Epithelial cell of esophagus (primary cell): ENCODE data around the gene CPED1.

ENCODE experiments used
- DNase-seq: peaks from one replicate; pipeline ENCODE4 v3.0.0; 2010; ENCODE audit warnings: low read depth
- H3K4me3 ChIP-seq: 2 replicates; pipeline ENCODE4 v1.5.1; 2011; ENCODE audit warnings: mild to moderate bottlenecking, low read length, control low read depth
- TF ChIP-seq, protein P1 (sequence below): IDR thresholded peaks from 2 replicates; pipeline ENCODE4 v1.5.1; 2011; ENCODE audit warnings: low read depth, mild to moderate bottlenecking, low read length, control low read depth, inconsistent platforms; ENCODE audit not compliant: insufficient read depth; ENCODE audit errors: missing control alignments

The CPED1 gene

DNA sequence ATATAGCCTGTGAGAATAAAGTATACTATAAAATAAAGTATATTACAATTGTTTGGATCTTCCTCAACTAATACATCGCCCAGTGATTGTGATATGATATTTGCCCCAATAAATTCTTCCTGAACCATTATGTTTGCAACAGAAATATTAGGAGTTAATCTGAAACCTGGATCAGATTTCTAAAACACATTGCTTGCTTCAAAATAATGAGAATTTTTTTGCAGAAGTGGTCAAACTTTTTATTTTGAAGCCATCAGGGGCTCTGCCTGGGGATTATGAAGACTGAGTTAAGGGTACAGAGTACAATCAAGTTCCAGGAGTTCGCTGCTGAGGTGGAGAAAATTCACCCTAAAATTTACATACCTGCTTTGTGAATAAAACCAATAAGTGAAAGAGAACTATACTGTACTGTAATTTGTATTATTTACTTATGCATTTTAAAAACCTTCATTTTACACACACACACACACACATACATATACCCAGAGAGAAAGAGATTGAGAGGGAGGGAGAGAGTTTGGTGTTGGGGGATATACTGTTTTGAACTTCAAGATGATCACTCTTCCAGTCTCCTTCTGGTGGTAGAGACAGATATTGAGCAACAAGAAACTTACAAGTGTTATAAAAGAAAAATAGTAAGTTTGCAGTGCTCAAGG is 91.9 kb downstream of the CPED1 start:
- TF ChIP-seq, protein P1, sequence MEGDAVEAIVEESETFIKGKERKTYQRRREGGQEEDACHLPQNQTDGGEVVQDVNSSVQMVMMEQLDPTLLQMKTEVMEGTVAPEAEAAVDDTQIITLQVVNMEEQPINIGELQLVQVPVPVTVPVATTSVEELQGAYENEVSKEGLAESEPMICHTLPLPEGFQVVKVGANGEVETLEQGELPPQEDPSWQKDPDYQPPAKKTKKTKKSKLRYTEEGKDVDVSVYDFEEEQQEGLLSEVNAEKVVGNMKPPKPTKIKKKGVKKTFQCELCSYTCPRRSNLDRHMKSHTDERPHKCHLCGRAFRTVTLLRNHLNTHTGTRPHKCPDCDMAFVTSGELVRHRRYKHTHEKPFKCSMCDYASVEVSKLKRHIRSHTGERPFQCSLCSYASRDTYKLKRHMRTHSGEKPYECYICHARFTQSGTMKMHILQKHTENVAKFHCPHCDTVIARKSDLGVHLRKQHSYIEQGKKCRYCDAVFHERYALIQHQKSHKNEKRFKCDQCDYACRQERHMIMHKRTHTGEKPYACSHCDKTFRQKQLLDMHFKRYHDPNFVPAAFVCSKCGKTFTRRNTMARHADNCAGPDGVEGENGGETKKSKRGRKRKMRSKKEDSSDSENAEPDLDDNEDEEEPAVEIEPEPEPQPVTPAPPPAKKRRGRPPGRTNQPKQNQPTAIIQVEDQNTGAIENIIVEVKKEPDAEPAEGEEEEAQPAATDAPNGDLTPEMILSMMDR, result no peak
- DNase-seq, result no peak
- H3K4me3 ChIP-seq, result no peak overlapping the region

- TF ChIP-seq, protein P1, result no peak
- DNase-seq, result no peak
- no peak overlapping the region for H3K4me3 ChIP-seq
Measured at GRCh38 chr7:121080913-121081326, 92.4 kb downstream of the CPED1 start.

DNA sequence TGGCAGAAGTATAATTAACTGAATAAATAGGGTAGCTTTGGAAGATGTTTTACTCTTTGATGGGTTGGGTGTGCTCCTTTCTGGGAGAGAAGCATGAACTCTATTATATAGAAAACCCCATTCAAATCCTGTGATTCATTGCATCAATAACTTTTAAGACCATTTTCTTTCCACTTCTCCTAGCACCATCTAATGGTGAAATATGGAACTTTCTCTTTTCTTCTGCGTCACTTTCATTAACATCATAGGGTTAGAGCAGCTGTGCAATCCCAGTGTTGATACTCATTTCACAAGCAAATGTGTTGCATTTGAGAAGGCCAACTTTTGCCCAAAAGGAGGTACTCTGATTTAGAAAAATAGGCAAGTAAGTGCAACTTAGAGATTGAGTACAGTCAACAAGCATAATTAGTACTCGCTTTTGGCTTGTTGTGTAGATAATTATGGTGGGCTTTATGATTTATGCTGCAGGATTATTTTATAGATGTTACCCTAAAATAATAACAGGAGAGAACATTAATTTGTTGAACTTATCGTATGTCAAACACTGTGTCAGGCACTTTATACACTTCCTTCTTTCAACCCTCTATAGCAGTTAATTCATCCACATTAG is 92.9 kb downstream of the CPED1 start:
- peak; percentile 73 for DNase-seq

DNA sequence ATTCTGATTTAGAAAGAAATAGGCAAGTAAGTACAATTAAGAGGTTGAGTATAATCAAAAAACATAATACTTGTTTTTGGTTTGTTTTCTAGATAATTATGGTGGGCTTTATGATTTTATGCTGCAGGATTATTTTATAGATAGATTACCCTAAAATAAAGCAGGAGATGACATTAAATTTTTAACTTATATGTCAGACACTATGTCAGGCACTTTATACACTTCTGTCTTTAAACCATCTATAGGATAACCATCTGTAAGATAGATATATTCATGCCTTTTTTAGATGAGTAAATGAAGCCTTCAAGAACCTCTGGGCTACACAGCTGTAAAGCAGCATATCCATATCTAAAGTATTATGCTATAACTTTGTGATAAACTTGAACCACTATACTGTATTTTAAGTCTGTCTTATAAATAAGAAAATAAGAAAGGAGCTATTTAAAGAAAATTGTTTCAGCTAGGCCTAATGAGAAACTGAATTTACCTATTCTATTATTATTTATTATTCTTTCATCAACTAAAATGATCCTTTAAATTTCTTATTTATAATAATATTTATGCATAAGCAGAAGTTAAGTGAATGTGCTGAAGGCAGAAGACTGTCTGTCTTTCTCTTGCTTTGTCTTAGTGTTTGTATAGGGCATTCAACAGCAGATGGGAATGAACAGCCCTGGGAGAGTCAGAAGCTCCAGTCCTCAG is 94.0 kb downstream of the CPED1 start:
- TF ChIP-seq, protein P1, result no peak
- no peak for DNase-seq
- H3K4me3 ChIP-seq, result no peak overlapping the region

More for the DNA sequence above, 92.9 kb downstream of the CPED1 start:
- no peak overlapping the region for H3K4me3 ChIP-seq
- TF ChIP-seq, protein P1, result peak; percentile 66

GRCh38 chr7:121083138-121083789 is 94.8 kb downstream of the CPED1 start:
- peak; percentile 76 for DNase-seq

GRCh38 chr7:121083790-121084251 is 95.3 kb downstream of the CPED1 start:
- no peak overlapping the region for H3K4me3 ChIP-seq
- peak; percentile 52 for DNase-seq
- TF ChIP-seq, protein P1, result no peak

More at GRCh38 chr7:121083138-121083789, 94.8 kb downstream of the CPED1 start:
- TF ChIP-seq, protein P1, result no peak
- no peak overlapping the region for H3K4me3 ChIP-seq
